ENCODE data around the gene SARS1. TPM values are rescaled to one million over a fixed set of nuclear protein-coding genes. Genes with fewer than 3 reads are reported as not detected.

The SARS1 gene
- total RNA-seq, 1 donor, result 235 TPM

DNA sequence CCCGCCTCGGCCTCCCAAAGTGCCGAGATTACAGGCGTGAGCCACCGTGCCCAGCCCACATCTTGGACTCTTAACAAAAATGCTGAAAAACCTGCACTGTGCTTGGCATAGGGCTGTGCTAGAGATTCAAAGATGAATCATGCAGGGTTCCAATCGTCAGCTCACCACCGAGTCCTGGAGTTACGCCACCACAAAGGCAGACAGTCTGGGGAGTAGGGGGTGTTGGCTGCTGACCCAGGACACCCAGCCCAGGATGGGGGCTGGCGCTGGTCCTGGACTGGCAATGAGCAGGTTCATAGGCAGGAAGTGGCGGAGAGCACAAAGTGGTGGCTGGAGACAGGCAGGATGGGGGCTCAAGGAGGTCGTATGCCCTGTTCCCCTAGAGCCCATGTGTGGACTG lies 53.2 kb downstream of the SARS1 start:
- no peak overlapping the region for H3K4me3 ChIP-seq (ENCODE audit: low read depth, low read length)
- TF ChIP-seq, protein P1, sequence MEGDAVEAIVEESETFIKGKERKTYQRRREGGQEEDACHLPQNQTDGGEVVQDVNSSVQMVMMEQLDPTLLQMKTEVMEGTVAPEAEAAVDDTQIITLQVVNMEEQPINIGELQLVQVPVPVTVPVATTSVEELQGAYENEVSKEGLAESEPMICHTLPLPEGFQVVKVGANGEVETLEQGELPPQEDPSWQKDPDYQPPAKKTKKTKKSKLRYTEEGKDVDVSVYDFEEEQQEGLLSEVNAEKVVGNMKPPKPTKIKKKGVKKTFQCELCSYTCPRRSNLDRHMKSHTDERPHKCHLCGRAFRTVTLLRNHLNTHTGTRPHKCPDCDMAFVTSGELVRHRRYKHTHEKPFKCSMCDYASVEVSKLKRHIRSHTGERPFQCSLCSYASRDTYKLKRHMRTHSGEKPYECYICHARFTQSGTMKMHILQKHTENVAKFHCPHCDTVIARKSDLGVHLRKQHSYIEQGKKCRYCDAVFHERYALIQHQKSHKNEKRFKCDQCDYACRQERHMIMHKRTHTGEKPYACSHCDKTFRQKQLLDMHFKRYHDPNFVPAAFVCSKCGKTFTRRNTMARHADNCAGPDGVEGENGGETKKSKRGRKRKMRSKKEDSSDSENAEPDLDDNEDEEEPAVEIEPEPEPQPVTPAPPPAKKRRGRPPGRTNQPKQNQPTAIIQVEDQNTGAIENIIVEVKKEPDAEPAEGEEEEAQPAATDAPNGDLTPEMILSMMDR (IDR thresholded peaks at IDR 0.05; ENCODE audit: insufficient read depth, low read depth, low read length), result no peak
- DNase-seq (ENCODE audit: low read depth), result no peak

DNA sequence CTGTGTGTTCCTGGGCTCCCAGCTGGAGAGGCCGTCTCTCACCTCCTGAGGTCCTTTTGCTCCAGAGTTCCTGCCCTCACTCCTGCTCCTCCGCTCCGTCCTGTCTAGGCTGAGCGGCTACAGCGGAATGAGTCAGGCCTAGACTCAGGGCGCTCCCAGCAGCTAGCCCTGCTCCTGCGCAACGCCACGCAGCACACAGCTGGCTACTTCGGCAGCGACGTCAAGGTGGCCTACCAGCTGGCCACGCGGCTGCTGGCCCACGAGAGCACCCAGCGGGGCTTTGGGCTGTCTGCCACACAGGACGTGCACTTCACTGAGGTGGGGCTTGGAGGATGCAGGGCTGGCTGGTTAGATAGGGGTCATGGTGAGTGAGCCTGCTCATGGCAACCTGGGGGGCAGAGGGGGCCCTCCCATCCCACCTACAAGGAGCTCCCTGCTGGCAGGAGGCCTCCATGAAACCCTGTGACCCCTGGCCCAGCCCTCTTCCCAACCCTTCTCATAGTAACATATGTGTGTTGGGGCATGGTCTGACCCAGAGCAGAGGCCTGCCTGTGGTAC lies 54.1 kb downstream of the SARS1 start:
- TF ChIP-seq, protein P1 (IDR thresholded peaks at IDR 0.05; ENCODE audit: insufficient read depth, low read depth, low read length), result no peak
- no peak overlapping the region for H3K4me3 ChIP-seq (ENCODE audit: low read depth, low read length)
- DNase-seq (ENCODE audit: low read depth), result no peak

DNA sequence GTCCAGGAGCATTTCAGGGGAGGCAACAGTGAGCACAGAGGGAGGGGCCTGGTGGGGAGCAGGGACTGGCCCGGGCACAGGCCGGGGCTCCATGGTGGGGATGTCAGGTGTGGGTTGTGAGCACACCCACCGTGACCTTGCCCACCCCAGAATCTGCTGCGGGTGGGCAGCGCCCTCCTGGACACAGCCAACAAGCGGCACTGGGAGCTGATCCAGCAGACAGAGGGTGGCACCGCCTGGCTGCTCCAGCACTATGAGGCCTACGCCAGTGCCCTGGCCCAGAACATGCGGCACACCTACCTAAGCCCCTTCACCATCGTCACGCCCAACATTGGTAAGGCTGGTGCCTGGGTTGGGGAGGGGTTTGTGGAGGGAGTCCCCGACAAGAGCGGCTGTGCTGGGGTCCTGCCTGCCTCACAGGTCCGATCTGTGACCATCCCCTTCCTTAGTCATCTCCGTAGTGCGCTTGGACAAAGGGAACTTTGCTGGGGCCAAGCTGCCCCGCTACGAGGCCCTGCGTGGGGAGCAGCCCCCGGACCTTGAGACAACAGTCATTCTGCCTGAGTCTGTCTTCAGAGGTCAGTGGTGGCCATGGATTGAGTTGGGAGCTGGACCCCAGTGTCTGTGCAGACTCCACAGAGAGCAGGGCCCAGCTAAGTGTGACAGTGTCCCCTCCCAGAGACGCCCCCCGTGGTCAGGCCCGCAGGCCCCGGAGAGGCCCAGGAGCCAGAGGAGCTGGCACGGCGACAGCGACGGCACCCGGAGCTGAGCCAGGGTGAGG lies 54.9 kb downstream of the SARS1 start:
- no peak for DNase-seq (ENCODE audit: low read depth)
- TF ChIP-seq, protein P1 (IDR thresholded peaks at IDR 0.05; ENCODE audit: insufficient read depth, low read depth, low read length), result no peak
- no peak overlapping the region for H3K4me3 ChIP-seq (ENCODE audit: low read depth, low read length)

DNA sequence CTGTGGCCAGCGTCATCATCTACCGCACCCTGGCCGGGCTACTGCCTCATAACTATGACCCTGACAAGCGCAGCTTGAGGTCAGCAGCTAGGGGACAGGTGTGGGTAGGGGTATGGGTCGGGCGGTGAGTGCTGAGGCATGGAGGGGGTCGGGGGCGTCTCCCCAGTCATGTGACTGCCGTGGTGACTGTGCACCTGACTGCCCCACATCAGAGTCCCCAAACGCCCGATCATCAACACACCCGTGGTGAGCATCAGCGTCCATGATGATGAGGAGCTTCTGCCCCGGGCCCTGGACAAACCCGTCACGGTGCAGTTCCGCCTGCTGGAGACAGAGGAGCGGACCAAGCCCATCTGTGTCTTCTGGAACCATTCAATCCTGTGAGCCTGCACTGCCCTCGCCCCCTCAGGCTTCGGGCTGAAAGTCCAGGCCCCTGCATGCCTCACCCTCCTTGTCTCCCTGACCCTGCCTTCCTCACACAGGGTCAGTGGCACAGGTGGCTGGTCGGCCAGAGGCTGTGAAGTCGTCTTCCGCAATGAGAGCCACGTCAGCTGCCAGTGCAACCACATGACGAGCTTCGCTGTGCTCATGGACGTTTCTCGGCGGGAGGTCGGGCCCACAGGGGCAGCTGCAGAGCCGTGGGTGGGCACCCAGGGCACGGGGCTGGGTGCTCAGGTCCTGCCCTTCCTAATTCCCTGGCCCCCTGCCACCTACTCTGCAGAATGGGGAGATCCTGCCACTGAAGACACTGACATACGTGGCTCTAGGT lies 55.7 kb downstream of the SARS1 start:
- DNase-seq (ENCODE audit: low read depth), result no peak
- H3K4me3 ChIP-seq (ENCODE audit: low read depth, low read length), result no peak overlapping the region
- TF ChIP-seq, protein P1 (IDR thresholded peaks at IDR 0.05; ENCODE audit: insufficient read depth, low read depth, low read length), result no peak

DNA sequence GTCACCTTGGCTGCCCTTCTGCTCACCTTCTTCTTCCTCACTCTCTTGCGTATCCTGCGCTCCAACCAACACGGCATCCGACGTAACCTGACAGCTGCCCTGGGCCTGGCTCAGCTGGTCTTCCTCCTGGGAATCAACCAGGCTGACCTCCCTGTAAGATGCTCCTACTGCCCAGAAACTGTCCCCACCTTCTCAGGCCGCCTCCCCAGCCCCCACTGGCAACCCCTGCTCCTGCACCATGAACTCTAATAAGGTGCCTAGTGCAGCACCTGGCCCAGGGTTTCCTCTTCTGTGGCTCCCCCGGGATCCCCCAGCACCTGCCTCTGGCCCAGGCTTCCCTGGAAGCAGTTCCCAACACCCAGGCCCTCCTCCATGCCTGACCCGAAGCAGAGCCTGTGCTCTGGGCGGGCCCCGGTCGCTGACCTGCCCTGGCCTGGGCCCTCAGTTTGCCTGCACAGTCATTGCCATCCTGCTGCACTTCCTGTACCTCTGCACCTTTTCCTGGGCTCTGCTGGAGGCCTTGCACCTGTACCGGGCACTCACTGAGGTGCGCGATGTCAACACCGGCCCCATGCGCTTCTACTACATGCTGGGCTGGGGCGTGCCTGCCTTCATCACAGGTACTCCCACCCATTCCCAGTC lies 56.4 kb downstream of the SARS1 start:
- DNase-seq (ENCODE audit: low read depth), result no peak
- TF ChIP-seq, protein P1 (IDR thresholded peaks at IDR 0.05; ENCODE audit: insufficient read depth, low read depth, low read length), result no peak
- no peak overlapping the region for H3K4me3 ChIP-seq (ENCODE audit: low read depth, low read length)

DNA sequence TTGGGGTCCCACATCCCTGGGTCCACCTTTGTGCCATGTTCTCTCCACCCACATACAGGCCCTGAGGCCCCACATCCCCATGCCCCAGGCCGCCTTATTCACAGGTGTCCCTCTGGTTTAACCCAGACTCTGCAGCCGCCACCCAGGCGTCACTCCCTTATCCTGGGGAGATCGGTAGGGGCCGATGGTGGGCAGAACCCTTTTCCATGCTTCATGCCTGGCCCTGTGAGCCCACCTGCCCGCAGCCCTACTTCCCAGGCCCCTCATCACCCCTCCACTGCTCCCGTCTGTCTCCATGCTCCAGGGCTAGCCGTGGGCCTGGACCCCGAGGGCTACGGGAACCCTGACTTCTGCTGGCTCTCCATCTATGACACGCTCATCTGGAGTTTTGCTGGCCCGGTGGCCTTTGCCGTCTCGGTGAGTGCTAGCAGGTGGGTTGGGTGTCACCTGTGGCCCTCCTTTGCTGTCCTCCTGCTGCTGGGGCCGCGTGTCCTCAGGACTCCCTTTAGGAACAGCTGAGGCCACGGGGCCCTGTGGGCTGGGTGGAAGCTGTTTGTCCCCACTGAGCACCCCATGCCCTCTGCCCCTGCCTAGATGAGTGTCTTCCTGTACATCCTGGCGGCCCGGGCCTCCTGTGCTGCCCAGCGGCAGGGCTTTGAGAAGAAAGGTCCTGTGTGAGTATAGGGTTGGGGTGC lies 57.1 kb downstream of the SARS1 start:
- TF ChIP-seq, protein P1 (IDR thresholded peaks at IDR 0.05; ENCODE audit: insufficient read depth, low read depth, low read length), result no peak
- no peak for DNase-seq (ENCODE audit: low read depth)
- H3K4me3 ChIP-seq (ENCODE audit: low read depth, low read length), result no peak overlapping the region

All from fibroblast of villous mesenchyme (primary cell).